Measurements from ENCODE around the gene NR1I3.
"Not testable (repeated sequence)": the region's sequence is repeated elsewhere in the genome, so short reads cannot be mapped to it uniquely, and the experiment has no call there.

The NR1I3 gene

GRCh38 chr1:161229896-161230295 lies 8.1 kb downstream of the NR1I3 start:
- TF ChIP-seq ZNF274 (IDR thresholded peaks at IDR 0.05; ENCODE audit: low read depth, low read length), result no peak
- no peak overlapping the region for H3K4me3 ChIP-seq (ENCODE audit: low read length)

GRCh38 chr1:161228032-161228431 lies 10.0 kb downstream of the NR1I3 start:
- H3K4me3 ChIP-seq (ENCODE audit: low read length), result no peak overlapping the region; the same call in 1 of the 2 replicates
- no peak for TF ChIP-seq ZNF274 (IDR thresholded peaks at IDR 0.05; ENCODE audit: low read depth, low read length)

GRCh38 chr1:161227196-161227871 lies 10.7 kb downstream of the NR1I3 start:
- peak overlapping the region; percentile 88; the same call in 1 of the 2 replicates for H3K4me3 ChIP-seq (ENCODE audit: low read length)
- no peak for TF ChIP-seq ZNF274 (IDR thresholded peaks at IDR 0.05; ENCODE audit: low read depth, low read length)

GRCh38 chr1:161226759-161227158 lies 11.2 kb downstream of the NR1I3 start:
- TF ChIP-seq ZNF274 (IDR thresholded peaks at IDR 0.05; ENCODE audit: low read depth, low read length), result no peak
- H3K4me3 ChIP-seq (ENCODE audit: low read length), result peak overlapping the region; percentile 88

- peak overlapping the region; percentile 88 for H3K4me3 ChIP-seq (ENCODE audit: low read length)
- TF ChIP-seq ZNF274 (IDR thresholded peaks at IDR 0.05; ENCODE audit: low read depth, low read length), result no peak
Observed at GRCh38 chr1:161226320-161226711, 11.7 kb downstream of the NR1I3 start.

- peak within 1 kb of the TSS; percentile 88 for H3K4me3 ChIP-seq (ENCODE audit: low read length)
- TF ChIP-seq ZNF274 (IDR thresholded peaks at IDR 0.05; ENCODE audit: low read depth, low read length), result no peak
Observed at GRCh38 chr1:161225534-161226319, 12.3 kb downstream of the NR1I3 start, which contains the start of gene TOMM40L. Gene TOMM40L (plus strand): TSS chr1:161226060. CDS start chr1:161226490, 430 bp downstream.

GRCh38 chr1:161225178-161225533 lies 12.8 kb downstream of the NR1I3 start:
- no peak overlapping the region for H3K4me3 ChIP-seq (ENCODE audit: low read length)
- no peak for TF ChIP-seq ZNF274 (IDR thresholded peaks at IDR 0.05; ENCODE audit: low read depth, low read length)

GRCh38 chr1:161224695-161225087 lies 13.3 kb downstream of the NR1I3 start:
- H3K4me3 ChIP-seq (ENCODE audit: low read length), result not testable (repeated sequence)

GRCh38 chr1:161223805-161224694 lies 14.0 kb downstream of the NR1I3 start:
- no peak overlapping the region for H3K4me3 ChIP-seq (ENCODE audit: low read length)
- TF ChIP-seq ZNF274 (IDR thresholded peaks at IDR 0.05; ENCODE audit: low read depth, low read length), result no peak

GRCh38 chr1:161222175-161223019 lies 15.6 kb downstream of the NR1I3 start:
- no peak overlapping the region for H3K4me3 ChIP-seq (ENCODE audit: low read length)
- TF ChIP-seq ZNF274 (IDR thresholded peaks at IDR 0.05; ENCODE audit: low read depth, low read length), result no peak

GRCh38 chr1:161220002-161220401 lies 18.0 kb downstream of the NR1I3 start:
- H3K4me3 ChIP-seq (ENCODE audit: low read length), result no peak overlapping the region
- no peak for TF ChIP-seq ZNF274 (IDR thresholded peaks at IDR 0.05; ENCODE audit: low read depth, low read length)

- H3K4me3 ChIP-seq (ENCODE audit: low read length), result no peak overlapping the region
- no peak for TF ChIP-seq ZNF274 (IDR thresholded peaks at IDR 0.05; ENCODE audit: low read depth, low read length)
Observed at GRCh38 chr1:161219078-161219892, 18.7 kb downstream of the NR1I3 start.

All from GM08714 (cell line).